Activated CD4-positive, CD25-positive, alpha-beta regulatory T cell (primary cell): ENCODE data around the gene ARL15.
"Not testable (repeated sequence)": the region's sequence is repeated elsewhere in the genome, so short reads cannot be mapped to it uniquely, and the experiment has no call there.

Experiments used
- DNase-seq, 4 experiments: peaks; one replicate each; lab custom pipeline; 2025; lab: John Stamatoyannopoulos, UW

The ARL15 gene

DNA sequence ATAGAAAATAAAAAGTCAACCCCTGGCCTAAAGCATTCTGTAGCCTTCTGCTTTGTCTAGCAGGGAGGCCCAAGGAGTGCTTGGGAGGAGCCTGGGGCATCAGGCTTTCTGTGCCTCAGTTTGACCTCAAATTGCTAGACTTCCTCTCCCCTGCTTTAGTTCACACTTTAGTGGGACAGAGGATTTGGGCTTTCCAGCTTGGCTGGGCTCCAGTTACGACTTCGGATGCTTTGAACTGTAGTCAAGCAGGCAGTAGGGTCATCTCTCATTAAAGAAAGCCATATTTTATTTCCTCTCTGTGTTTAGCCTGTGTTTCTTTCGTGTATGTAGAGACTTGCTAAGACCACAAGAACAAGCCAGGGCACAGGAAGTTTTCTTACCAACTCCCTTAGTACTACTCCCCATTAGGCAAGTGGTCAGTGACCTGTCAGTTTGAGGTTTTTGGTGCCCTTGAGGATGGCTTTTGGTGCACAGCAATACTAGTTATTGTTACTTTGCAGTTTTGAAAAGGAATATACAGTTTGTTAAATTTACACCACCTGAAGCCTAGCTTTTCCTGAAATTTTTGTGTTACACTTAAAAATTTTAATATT is 415.2 kb downstream of the ARL15 start:
- DNase-seq: no peak

DNA sequence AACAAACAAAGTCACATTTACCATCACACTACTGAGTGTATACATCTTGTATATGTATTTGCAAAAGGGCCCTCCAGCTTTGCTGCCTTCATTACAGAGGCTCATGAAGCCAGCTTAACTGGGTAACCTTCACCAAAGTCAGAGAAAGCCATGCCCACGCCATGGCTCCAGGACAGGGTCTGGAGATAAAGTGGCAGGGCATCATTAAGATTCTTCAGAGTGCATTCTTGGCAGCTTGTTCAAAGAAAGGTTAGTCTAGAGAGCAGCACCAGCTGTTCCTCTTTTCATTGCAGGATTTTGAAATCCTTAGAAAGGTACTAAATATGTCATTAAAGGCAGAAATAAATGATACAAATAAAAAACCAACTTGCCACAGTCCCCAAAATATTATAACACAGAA is 416.7 kb downstream of the ARL15 start:
- DNase-seq: no peak

DNA sequence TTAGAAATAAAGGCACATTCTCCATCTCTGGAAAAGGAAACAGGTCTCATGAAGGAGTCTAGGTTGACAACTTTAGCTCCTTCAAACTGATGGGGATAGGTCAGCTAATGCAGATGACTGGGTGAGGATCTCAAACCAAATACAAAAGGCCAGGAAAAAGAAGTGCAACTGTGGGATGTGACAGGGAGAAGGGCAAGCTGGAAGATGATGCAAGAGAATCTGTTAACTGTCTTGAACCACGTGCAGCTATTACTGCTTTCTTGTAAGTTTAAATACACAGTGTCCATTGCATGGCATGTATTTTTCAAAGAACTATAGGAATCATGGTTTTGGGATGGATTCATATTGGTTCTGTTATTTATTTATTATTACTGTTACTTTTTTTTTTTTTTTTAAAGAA is 418.1 kb downstream of the ARL15 start:
- DNase-seq: no peak

DNA sequence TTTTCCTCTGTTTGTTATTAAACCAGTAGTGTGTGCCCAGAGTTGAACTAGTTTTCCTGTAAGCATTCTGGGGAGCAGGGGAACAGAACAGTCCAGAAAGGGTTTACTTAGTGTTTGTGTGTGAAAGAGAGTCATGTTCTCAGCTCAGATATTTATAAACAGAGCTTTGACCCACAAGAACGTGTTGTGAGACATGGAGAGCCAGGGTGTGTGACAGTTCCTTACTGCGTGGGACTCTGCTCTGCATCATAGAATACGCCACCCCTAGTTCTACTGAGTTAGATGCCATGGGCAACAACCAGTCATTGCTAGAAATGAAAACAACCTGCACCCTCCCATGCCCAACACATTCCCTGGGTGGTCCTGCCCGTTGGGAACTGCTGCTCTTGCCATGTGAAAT is 419.2 kb downstream of the ARL15 start:
- no peak for DNase-seq

DNA sequence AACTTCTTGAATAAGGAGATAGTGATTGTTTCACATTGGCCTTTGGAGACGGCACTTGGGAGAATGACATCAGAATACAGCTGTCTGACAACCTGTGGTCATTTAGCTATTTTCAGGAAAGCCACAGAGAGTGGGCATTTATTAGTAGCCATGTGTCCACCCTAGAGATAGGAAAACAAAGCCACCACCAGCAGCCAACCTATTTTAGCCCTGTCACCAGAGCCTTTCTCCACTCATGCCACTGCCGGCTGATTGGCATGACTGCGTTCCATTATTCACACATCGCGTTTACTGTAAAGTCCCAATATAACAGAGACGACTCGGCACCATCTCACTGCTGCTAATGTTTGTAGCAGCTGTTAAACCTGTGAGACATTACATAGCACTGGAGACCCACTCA is 419.9 kb downstream of the ARL15 start:
- no peak for DNase-seq

DNA sequence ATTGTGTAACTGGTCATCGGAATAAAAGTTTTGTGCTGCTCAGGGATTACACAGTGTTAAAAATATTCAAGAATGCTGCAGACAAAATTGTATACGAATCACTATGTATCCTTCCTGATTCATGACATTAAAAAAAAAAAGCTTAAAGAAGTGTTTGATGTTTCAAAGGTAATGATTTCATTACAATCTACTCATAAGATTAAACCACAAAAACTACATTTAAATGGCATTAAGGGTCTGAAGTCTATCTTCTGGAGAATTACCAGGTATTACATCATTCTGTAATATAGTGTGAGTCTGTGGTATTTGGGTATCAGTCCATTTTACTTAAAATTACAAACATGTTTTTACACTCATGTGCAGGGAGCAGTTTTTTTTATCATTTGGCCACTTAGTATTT is 425.5 kb downstream of the ARL15 start:
- no peak for DNase-seq

DNA sequence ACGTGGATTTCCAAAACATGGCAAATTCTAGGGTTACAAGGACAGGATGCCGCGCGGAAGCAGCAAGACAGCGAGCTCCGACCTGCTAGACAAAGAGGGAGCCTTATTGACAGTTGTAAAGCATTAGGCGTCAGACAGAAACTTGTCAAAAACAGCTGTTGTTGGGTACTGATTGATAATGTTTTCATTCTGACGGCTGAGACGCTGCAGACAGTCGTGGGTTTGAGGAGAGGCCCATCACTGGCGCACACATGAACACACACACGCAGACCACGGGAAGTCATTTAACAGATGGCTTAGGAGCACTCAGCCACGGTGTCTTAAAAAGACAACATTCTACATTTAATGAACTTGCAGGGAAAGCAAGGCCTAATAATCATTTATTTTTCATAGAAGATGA is 426.0 kb downstream of the ARL15 start:
- no peak for DNase-seq

DNA sequence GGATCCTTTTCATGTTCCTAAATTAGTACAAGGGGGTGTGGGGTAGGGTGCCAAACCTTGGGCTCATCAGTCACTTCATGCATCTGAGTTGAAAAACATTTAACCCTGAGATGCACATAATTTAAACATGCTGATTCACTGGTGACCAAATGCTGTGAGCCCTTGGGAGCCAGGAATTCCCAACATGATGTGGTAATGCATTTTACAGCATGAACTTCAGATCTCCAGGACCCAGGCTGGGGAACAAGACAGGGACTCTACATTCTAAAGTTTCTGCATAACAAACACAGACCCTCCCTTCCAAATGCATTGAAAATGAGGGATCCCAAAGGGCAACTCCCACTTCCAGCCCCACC is 427.7 kb downstream of the ARL15 start:
- DNase-seq: no peak

DNA sequence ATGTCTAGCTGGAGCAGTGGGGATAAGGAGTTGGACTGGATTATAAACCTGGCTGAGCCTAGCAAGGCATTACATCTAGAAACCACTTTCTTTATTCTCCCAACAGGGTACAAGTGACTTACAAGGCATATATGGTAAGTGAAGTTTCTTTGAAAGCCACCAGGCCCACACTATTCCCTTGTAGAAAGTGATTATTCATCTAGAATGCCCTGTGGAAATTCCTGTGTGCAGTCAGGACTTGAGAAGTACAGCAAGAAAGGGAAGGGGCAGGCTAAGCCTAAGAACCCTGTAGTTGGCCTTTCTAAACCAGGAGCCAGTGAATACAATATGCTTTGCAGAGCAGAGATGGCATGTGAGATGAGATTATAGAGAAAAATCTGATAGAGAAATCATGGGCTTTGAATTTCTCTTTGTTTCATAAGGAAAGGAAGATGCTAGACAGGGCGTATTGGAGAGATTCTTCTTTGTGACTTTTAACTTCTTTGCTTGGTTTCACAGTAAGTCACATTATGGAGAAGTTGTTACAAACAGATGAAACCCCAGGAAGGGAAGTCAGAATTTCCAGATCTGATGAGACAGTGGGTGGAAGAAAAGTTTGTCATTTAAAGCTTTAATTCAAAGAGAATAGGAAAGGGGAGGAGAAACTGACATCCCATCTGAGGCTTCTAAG is 428.2 kb downstream of the ARL15 start:
- DNase-seq: no peak

DNA sequence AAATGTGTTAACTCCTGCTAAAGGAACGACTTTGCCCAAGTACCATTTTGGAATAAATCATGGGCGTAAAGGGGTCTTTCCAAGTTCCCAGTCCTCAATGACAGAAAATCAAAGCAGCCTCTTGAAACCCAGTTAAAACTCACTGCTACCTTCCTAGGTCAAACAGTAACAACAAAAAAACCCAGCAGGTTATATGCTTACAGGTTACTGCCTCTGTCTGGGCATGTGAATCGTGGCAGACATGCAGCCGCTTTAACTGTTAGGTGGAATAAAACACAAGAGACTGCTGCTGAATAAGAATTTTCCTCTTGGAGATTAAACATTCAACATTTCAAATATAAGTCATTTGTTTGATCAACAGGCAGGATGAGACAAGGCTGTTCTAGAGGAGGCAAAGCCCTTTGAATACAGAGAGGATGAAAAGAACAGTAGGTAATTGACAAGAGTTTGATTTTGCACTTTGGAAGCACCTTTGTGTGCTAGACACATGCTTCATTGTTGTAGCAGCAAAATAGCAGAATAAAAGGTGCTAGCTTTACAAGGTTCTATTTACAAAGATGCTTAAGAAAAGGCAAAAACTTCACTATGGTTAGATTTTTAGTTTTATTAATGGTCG is 430.6 kb downstream of the ARL15 start:
- DNase-seq: no peak

DNA sequence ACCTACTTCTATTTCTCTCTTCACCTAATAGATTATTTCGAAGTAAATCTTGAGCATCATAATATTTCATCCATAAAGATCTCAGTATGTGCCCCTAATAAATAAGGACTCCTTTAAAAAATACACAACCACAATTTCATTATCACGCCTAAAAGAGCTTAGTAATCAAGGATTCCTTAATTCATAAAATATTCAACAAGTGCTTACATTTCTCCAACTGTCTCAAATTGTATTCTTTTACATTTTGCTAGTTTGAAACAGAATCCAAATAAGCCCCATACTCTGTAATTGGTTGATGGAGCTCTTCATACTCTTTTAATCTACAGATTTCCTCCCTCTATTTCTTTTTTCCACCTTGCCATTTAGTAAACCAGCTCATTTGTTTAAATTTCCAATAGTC is 432.4 kb downstream of the ARL15 start:
- no peak for DNase-seq

DNA sequence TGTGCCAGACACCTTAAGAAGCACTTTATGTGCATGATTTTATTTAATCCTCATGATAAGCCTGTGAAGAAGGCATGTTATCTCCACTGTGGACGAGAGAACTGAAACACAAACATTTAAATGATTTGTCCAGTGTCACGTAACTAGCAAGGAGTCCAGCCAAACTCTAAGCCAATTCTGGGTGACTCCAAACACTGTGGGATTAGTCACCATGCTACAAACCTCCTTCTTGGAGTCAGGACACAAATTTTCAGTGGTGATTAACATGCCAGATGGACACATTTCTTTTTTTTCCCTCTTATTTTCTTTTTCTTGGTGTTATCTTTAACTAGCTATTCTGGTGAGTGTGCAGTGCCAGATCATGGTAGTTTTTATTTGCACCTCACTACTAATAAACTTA is 433.1 kb downstream of the ARL15 start:
- DNase-seq: no peak

DNA sequence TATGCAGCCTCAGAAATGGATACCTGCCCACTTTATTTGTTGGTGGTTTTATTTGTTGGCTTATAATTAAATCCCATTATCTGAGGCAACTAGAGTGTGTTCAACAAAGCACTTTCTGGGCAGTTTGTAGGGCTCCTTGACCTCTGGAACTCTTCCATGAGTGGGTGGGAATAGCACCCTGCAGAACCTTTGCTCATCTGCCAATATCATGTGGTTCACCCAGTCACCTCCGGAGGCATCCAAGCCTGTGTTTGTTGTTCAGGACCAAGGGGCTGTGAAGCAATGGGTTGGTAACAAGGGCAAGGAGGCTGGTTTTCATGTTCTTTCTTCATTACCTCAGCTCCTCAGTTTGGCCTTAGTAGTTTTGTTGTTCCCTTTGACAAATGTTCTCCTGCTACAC is 436.0 kb downstream of the ARL15 start:
- DNase-seq: no peak

DNA sequence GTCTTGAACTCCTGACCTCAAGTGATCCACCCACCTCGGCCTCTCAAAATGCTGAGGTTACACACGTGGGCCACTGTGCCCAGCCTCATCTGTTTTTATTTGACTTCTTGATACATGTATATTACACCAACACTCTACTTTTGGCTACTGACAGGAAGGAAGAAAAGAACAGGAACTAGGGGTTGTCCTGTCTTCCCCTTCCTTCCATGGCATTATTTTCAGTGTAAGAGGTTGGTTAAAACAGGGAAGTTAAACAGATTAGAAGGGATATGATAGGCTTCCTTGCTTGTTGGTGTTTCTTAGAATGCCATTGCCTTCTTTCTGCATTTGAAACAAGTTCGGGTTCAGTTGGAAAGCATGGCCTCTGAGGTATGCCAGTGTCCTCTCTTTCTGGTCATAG is 437.1 kb downstream of the ARL15 start:
- DNase-seq: no peak

DNA sequence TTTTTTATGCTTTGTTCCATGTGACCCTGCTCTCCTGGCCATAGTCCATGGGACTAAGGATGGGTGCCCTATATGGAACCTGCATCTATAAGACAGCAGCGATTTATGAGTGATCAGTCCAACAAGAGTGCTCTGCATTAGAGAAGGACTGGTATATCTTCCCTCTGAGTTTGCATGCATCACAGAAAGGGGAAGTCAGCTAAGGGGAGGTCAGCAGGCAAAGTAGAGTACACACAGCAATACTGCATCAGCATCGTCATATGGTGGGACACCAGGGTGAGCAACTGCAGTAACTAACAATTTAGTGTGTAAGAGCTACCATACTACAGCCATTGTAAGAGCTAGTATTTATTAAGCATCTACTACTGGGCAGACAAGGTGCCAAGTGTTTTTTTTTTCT is 438.6 kb downstream of the ARL15 start:
- DNase-seq: no peak

DNA sequence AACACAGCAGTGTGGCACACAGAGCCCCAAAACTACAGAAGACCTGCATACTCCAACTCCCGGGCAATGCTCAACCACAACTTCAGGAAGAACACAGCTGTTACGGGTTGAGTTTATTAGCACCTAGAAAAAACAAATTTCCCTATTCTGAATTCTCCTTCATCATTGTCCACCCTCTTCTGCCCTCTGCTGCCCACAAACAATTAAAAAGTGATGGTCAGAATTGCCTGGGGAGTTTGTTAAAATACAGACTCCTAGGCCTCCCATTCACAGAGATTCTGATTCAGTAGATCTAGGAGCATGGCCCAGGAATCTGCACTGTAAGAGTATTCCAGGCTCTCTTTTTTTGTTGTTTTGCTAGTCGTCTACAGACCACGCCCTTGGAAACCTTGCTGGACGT is 439.3 kb downstream of the ARL15 start:
- DNase-seq: no peak

DNA sequence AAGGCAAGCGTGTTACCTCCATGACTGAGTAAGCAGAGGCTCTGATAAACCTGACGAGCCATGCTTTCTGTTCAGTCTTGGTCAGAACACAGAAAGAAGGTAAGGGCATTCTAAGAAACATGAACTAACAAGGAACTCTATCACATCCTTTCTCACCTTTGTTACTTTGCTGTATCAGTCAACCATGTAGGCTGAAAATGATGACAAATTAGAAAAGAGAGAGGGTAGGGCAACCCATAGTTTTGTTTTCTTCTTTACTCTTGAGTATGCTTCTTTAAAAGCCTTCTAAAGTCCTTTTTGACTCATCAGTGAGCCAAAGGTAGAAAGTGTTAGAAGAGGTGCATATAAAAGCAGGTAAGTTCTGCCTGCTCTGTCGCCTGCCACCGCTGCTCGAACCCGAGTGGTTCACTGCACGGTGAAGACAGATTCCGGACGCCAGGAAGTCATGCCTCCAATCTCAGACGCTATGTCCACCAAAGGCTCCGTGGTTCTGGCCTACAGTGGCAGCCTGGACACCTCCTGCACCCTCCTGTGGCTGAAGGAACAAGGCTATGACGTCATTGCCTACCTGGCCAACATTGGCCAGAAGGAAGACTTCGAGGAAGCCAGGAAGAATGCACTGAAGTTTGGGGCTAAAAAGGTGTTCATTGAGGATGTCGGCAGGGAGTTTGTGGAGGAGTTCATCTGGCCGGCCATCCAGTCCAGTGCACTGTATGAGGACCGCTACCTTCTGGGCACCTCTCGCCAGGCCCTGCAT is 451.5 kb downstream of the ARL15 start:
- no peak for DNase-seq

DNA sequence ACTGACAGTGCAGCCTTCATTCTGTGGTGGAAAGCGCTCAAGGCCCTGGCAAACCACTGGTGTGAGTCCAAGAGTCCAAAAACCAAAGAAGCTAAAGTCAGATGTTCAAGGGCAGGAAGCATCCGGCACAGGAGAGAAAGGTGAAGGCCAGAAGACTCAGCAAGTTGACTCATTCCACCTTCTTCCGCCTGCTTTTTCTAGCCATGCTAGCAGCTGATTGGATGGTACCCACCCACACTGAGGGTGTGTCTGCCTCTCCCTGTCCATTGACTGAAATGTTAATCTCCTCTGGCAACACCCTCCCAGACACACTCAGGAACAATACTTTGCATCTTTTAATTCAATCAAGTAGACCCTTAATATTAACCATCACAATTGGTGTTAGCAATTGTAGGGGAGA is 453.9 kb downstream of the ARL15 start:
- DNase-seq: no peak

DNA sequence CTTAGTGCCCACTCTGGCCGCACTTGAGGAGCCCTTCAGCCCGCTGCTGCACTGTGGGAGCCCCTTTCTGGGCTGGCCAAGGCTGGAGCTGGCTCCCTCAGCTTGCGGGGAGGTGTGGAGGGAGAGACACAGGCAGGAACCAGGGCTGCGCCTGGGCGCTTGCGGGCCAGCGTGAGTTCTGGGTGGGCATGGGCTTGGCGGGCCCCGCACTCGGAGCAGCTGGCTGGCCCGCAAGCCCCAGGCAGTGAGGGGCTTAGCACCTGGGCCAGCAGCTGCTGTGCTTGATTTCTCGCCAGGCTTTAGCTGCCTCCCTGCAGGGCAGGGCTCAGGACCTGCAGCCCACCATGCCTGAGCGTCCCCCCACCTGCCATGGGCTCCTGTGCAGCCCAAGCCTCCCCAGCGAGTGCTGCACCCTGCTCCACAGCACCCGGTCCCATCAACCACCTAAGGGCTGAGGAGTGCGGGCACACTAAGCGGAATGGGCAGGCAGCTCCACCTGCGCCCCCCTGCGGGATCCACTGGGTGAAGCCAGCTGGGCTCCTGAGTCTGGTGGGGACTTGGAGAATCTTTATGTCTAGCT is 473.4 kb downstream of the ARL15 start:
- DNase-seq: not testable (repeated sequence)

DNA sequence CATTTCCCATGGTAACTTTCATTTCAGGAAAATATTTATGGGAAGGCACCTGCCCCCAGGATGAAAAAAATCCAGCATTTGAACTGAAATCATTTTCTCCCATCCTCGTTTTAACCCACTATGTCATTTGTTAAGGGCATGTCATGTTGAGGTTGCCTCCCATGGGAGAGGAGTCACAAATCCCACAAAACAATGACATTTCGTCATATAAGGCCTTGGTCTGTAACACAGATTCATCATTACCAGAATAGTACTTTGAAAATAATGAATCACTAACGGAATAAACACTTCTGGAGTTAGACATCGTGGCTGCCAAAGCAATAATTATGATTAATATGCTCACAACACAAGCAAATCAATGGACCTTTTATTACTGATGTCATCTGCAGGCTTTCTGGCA is 475.9 kb downstream of the ARL15 start:
- no peak for DNase-seq
